NCI-H2196 (cell line): ENCODE data around the gene ZFPM1.

ENCODE experiments used
- DNase-seq: peaks from one replicate; lab custom pipeline; 2025; ENCODE audit not compliant: unreplicated experiment; lab: John Stamatoyannopoulos, UW

ZFPM1 gene

DNA sequence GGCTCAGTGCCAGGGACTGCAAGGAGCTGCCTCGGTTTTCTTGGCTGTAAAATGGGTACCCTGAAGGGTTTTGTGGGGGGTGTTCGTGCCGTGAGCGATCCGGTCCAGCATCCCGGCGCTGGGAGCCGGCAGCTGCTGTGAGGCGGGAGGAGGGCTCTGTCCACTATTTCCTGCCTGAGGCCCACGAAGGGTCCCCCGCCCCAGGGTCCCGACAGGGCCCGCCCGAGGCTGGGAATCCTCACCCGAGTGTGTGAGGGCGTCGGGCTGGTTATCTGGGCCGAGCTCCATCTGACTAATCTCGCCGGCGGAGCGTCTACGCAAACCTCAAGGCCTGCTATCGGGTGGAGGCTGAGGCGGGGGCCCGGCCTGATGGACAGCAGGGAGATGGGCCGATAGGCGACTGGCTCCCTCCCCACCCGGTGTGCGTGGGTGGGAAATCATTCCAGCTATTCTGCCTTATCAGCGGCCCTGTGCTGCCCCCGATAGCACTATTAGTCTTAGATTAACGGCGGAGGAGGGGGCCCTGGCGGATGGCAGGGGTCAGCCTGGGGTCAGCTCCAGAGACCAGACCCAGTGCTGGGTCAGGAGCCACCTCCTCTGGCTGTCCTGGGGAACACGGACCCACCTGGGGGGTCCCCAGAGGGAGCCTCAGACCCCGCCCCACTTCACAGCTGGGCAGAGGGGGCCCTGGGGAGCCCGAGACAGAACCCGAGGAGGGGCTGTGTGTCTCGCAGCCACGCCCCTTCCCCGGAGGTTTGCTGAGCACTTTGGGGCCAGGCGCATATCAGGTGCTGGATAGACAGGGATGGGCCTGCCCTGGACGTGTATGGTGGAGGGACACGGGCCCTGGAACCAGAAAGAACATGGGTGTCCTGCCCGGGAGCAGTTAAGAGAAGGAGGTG, 44.7 kb downstream of the ZFPM1 start:
- no peak for DNase-seq

DNA sequence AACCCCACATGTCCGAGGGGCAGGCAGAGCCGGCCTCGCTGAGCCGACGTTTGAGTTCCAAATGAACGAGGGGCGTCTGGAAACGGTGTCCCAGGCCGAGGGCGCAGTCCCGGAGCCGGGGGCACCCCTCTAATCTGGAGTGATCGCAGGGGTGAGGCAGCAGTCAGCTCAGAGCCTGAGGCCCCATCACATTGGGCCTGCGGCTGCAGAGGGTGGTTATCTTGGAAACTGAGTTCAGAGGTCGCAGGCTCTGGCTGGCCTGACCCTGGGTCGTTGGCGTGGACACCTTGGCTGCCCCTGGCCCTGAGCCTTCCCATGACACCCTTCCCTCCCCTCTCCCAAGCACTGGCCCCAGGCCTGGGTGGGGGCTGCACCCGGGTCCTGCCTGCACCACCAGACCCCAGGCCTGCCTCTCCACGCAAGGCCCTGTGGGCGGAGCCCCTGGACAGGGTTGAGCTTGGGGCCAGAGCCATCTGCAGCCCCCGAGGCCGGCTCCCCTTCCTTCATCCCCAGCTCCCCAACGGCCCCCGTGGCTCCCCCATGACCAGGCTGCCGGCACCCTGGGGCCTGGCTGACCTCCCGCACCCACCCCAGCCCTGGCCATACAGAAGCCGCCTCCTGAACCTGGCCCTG, 45.6 kb downstream of the ZFPM1 start:
- no peak for DNase-seq

DNA sequence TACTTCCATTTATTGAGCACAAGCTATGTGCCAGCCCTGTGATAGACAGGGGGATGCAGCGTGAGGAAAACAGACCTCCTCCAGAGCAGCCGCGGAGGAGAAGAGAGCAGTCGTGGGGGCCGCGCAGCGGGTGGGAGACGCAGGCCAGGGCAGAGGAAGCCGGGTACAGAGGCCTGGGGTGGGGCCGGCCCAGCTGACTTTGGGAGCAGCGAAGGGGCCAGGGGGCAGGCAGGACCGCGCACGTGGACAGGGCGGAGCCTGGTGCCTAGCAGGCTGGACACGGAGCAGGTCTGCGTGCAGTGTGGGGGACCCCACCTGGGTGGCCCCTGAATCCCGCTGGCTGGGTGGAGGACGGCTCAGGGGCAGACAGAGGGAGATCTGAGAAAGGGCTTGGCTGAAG, 46.2 kb downstream of the ZFPM1 start:
- DNase-seq: no peak

DNA sequence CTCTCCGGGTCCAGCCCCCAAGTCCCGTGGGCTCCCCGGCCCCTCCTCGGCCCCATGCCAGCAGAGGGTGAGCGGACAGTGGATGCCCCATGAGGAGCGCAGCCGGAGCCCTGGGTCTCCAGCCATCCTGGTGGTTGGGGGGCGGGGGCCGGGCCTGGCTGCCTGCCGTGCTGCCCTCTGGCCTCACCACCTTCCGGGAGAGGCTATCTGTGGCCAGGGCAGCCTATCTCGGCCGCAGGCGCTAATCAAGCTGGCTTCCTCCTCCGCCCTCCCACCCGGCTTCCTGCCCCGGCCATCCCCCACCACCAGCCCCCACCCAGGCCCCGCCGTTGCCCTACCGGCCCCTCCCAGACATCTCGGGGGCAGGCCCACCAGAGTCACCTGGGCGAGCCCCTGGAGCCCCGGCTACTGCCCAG, 46.8 kb downstream of the ZFPM1 start:
- no peak for DNase-seq

DNA sequence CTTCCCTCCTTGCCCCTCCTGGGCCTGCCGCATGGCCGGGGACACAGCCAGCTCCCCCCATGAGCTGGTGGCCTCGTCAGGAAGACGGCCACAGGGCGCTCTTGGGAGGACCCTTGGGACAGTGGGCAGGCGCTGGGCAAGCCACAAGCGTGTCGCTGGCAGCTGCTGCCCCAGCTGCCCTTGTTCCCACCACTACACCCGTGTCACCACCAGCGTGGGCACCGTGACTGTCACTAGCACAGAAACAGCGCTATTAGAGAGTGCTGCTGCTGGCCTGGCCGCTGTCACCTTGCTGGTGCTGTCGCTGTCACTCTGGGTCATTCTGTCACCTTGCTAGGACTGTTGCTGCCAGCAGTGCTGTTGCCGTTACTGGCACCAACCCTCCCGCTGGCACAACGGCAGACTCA, 47.2 kb downstream of the ZFPM1 start:
- DNase-seq: no peak

DNA sequence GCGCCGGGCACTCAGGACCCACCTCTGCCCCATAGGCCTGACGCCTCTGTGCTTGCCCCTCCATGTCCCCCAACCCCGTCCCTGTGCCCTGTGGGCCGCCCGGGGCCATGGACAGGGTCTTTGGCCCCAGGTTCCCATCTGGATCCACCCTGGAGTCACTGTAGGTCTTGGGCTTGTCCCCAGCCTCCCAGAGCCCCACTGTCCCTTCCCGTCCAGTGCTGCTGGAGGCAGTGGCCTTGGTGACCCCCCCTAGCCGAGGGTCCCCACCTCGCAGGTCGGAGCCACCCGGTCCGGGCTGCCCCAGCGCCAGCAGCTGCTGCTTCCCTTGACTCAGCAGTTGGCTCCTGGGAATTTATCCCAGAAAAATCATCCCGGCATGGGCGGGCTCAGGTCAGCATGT, 49.3 kb downstream of the ZFPM1 start:
- no peak for DNase-seq

DNA sequence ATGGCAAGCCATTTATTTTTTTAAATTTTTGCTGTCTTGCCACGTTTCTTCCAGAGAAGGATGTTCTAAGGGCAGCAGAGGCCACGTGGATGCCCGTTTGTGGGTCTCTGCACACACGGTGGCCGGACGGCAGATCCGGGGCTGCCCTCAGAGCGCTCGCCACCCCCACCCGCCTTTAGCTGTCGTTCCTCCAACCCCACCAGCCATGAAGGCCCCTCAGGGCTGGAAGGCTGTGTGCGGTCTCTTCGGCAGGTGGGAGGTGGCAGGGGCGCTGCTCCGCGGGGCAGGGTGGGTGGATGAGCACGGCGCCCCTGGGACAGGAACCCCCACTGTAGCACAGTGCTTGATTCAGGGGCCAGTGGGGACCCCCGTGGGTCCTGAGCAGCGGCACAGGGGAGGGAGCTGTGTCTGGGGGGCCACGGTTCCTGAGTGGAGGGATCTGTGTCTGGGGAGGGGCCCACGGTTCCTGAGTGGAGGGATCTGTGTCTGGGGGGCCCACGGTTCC, 49.7 kb downstream of the ZFPM1 start:
- DNase-seq: no peak

DNA sequence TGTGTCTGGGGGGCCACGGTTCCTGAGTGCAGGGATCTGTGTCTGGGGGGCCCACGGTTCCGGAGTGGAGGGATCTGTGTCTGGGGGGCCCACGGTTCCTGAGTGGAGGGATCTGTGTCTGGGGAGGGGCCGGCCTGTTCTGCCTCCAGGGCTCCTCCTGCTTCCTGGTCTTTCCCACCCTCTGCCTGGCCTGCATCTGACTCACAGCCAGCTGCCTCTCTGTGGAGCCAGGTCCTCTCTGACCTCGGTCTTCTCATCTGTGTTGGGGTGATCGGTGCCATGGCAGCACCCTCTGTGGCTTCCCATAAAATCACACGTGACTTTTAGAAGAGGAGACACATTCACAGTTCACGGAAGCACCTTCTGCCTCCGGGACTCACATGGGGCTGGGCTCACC, 50.3 kb downstream of the ZFPM1 start:
- DNase-seq: no peak

DNA sequence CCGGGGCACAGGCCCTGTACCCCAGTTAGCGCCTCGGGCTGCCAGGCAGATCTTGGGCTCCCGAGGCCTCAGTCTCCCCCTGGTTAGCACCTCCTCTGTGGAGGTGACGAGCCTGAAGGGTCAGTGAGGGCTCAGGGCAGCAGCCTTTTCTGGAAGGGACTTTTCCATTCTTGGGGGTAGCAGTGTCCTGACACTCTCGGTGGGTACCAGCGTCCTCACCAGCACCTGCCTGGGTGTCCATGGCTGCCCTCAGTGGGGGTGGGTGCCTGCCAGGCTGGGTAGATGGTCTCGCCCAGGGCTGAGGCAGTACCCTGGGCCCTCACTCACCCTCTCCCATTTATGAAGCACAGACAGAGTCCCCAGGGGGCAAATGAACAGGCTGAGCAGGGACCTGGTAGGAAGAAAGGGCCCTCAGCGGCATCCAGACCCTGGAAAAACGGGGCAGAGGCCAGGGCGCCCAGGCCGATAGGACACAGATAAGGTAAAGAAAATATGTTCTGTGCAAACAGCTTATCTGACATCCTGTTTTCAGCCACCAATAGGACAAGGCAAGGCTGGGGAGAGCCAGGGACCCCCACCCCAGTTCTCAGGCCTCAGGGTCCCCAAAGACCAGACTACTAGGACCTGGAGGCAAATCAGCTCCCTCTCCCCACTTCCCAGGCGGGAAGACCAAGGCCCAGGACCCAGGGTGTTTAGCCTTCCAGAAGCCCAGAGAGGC, 50.9 kb downstream of the ZFPM1 start:
- no peak for DNase-seq

DNA sequence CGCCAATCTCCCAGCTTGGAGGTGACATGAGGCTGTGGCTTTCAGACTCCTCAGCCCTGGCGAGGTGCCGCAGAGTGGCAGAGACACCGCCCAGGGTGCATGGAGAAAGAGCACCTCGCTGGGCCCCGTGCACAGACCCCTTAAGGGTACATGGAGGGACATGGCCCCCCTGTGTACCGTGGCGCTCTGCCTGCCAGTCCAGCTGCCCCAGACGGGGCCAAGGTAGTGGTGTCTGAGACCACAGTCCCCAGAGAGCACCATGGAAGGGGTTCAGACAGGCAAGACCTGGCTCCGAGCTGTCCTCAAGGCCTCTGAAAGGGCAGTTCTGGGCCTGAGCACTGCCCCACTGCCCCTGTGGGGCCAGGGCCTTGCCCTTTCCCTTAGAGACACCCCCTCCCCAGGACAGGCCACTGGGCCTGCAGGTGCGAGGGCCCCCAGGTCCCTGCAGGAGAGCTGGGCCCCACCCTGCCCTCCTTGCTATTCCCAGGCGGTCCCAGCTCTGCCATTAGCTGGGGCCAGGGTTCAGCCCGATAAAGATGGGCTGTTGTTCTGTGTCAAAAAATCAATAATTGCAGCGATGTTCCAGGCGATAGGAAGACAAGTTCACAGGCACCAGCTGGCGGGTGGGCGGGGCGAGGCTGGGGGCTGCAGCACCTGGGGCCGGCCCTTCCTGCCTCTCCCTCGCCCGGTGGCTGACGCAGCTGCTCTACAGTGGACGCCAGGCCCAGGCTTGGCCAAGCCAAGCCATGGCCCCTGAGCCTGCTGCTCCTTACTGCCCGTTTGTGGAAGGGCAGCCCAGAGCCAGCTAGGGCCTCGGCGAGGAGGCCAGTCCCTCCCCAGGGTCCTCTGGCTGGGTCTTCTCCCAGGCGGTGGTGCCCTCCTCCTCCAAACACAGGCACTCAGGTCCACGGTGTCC, 51.7 kb downstream of the ZFPM1 start:
- no peak for DNase-seq

DNA sequence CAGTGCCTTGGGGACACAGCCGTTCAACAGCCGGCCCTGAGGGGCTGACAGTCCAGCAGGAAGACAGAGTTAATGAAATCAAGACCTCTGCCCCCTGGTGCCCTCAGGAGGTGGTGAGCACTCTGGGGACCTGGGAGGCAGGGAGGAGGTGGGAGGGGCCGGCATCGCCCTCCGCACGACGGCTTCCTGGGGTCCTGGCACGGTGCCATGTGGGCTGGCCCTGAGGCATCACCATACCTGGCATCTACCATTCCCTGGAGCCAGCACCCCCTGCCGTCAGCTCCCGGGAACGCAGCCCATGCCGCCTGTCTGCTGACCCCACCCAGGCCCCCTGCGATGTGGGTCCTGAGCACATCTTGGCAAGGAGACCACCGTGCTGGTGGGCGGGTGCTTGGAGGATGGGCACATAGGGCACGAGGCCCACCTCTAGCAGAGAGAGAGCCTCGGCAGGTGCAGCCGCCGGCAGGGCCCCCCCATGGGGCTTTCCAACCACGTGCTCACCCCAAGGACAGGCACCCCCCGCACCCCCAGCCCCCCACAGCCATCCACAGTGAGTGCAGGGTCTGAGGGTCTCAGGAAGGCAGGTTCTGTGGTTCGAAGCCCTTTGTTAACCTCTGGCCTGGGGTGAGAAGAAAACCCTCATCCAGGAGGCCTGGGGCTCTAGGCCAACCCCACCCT, 52.5 kb downstream of the ZFPM1 start:
- peak; percentile 78 for DNase-seq

DNA sequence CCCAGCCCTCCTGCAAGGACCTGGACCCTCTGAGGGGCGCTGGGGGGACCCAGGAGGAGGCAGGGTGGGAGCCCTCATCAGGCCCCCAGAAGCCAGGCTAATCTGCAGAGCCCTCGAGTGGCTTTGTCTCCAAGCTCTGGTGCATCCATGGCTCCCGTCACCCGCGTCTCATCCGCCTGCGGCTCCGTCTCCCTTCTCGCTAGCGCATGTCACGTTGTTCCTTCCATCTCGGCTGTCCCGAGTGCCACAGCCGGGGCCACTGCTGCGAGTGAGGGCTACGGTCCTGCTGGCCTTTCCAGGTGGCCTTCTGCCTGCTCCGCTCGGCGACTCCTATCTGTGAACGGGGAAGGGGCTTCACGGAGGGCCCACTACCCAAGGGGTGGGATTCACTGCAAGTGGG, 53.6 kb downstream of the ZFPM1 start:
- no peak for DNase-seq

DNA sequence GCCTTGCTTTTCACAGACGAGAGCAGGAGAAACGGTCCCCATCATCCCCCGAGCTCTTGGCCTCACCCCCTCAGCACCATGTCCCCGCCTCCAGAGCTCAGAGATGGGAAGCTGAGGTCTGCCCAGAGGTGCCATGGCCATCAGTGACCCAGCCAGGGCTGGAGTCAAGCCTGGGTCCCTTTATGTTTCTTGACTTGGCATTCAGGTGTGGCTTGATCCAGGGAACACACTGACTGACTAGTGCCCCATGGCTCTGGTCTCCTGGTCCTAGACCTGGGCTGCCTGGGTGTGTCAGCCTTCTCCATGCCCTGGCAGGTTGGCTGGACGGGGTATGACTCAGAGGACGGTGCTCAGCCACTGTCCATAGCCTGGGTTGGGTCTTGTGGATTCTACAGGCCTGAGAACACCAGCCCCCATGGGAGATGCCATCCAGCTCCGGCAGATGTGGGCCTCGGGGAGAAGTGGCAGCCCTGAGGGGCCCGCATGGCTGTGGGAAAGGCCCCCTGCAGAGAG, 54.2 kb downstream of the ZFPM1 start:
- no peak for DNase-seq

DNA sequence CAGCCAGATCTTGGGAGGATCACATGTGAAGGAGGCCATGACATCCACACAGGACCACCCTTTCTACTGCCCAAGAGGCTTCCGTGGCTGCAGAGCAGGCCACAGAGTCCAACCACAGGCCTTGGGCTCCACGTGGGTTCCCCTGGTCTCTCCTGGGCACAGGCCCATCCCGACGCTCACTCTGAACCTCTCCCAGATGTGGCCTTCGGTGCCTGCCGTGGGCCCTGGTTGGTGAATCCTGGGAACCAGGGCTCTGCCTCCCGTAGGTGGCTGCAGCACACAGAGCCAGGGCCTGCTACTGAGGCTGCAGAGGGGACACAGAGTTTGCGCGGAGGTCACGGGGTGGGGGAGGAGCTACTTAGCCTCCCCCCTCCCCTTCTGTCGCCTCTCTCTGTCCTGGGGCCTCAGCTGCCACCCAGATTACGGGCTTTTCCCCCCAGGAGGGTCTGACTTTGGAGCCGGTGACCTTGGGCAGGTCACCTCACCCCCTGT, 55.3 kb downstream of the ZFPM1 start:
- DNase-seq: no peak

DNA sequence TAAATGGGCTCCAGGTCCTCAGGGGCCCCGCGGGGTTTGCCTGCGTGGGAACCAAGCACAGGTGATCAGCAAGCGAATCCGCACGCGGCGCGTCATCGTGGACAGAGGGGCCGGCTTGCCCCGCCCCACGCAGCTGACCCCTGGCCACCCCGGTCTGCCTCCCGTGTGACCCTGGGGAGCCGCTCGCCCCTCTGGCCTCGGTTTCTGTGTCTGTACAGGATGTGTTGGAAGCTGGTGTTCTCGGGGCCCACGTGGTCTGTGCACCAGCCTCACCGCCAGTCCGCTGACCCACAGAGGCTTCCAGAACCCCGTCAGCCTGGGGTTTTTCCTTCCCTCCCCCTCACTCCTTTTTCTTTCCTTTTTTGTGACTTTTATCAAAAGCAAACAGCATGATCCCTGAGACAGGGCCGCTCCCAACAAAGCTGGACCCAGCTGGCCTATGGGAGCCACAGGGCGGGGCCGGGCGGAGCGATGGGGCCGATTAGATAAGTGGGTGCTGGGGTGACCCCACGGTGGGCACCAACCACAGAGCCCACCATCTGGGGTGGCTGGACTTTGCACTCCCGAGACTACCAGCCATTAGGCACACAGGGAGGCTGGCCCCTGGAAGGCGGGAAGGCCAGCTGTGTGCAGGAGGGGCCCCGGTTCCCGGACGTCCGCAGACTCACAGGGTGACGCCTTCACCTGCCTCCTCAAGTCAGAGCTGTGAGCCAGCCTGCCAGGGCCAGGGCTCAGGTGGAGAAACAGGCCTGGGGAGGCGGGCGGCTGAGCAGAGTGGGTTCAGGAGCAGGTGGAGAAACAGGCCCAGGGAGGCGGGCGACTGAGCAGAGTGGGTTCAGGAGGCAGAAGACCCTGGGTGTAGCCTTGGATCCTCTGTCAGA, 56.0 kb downstream of the ZFPM1 start:
- no peak for DNase-seq

DNA sequence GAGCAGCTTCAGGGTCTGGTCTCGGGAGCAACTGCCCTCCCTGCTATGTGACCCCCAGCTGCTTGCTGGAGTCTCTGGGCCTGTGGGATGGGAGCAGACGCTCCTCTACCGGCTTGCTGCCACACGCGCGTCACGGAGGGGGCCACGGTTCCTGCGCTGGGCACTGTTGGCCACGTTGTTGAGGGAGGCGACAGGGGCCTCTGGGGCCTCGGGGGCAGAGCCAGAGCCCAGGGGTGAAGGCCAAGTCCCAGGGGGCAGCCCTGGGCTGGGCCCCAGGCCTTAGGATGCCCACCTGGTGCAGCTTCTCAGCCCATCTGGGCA, 56.6 kb downstream of the ZFPM1 start:
- no peak for DNase-seq

DNA sequence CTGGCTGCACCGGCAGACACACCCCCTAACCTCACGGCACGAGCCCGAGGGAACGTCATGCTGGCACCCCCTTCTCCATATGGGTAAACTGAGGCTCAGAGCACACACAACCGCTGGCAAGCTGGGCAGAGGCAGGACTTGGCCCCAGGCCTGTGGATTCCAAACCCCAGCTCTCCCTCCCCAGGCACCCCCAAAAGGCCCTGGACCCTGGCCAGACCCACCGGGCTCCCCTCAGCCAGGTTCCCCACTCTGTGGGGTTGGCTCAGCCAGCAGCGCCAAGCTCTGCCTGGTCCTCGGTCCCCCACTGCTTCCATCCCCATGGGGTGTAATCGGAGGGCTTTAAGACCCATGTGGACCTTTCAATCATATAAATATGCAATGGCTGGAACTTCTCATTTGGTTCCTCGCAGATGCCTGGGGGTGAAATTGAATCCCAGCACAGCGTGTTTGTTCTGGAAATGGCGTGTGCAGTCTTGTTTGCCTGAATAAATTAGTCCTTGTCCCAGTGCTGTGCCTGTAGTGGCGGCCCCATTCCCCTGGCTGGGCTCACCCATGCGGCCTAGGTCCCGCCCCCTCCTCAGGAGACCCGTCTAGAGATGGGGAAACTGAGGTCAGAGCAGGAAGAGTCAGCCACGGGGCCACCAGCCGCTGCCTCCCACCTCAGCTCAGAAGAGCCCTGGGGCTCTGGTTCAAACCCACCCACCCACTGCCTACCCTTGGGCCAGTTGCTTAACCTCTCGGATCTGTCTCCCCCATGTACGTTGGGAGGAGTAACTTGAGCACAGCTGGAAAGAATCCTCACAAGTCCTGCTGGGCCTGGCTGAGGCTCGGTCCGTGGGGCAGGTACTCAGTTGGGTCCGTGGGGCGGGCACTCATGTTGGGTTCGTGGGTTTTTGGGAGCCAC, 57.3 kb downstream of the ZFPM1 start:
- DNase-seq: peak; percentile 14

DNA sequence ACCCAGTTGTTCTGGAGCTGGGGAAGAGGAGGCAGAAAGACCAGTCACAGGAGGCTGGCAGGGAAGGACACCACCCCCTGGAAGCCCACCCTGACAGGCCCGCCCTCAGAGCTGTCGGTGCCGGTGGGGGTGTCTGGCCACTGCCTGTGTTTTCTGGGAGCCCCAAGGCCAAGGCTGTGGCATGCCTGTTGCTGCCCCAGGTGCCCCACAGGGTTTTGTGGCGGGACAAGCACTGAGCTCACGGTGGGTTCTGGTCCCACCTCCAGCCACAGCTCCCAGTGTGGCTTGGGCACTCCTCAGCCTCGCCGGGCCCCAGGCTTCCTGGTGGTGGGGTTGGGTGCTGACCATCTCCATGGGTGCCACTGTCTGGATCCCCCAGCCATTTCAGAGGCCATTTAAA, 58.0 kb downstream of the ZFPM1 start:
- DNase-seq: no peak
